SK-N-MC (cell line): ENCODE data around the gene ENO2.

Experiments
- DNase-seq: peaks from one replicate; pipeline ENCODE4 v3.0.0-alpha.2; 2011; ENCODE audit warnings: low read depth, low spot score
- H3K27ac ChIP-seq: fragments of 200-600 bp; sonication (generic); 2 replicates; pipeline ENCODE4 v1.5.1; 2016; ENCODE audit warnings: mixed run types
- H3K36me3 ChIP-seq: fragments of 200-600 bp; sonication (generic); 2 replicates; pipeline ENCODE4 v1.6.1; 2017; ENCODE audit warnings: antibody characterized with exemption, low read length, mixed read lengths; ENCODE audit not compliant: insufficient read depth
- H3K4me3 ChIP-seq: fragments of 200-600 bp; sonication (generic); 2 replicates; pipeline ENCODE4 v1.5.1; 2016
- H3K9ac ChIP-seq: fragments of 200-600 bp; sonication (generic); 2 replicates; pipeline ENCODE4 v1.8.0; 2017; ENCODE audit warnings: mixed run types, mixed read lengths; ENCODE audit not compliant: insufficient read length
- H3K9me3 ChIP-seq: fragments of 200-600 bp; sonication (generic); 2 replicates; pipeline ENCODE4 v1.6.1; 2017; ENCODE audit warnings: low read depth, mild to moderate bottlenecking, antibody characterized with exemption, low read length, moderate library complexity, mixed read lengths
- EZH2 ChIP-seq: fragments of 200-600 bp; sonication (generic); IDR thresholded peaks from one replicate; pipeline ENCODE4 v1.6.1; 2017; ENCODE audit warnings: antibody characterized with exemption
- FOXP2 ChIP-seq: optimal IDR thresholded peaks from 2 replicates; pipeline ENCODE3; 2011; ENCODE audit warnings: mild to moderate bottlenecking, moderate library complexity; ENCODE audit not compliant: insufficient read depth; ENCODE audit errors: extremely low read length, control extremely low read depth
- POLR2AphosphoS5 ChIP-seq: IDR thresholded peaks from 2 replicates; pipeline ENCODE4 v1.6.1; 2012; ENCODE audit warnings: mild to moderate bottlenecking, low read depth, low read length, borderline replicate concordance

Gene ENO2

DNA sequence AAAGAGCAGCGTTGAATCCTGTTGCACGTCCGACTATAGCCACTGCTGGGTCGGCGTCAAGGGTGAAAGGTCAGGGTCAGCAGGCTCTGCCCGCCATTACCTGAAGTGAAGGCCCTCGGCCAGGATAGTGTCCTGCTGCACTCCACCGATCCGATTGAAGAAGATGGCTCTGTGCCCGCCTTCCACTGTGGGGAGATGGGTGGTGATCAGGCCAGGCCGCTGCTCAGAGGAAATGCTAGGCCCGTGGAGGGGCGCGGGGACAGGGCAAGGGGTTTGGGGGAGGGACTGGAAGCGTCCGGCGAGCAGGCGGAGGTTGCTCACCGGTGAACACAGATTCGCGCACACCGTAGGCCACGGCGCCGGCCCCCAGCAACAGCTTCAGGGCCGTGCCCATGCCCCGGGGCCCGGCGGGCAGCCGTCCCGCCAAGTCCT is 55.7 kb downstream of the ENO2 start:
- peak overlapping the region; percentile 98 for H3K9ac ChIP-seq
- TF ChIP-seq FOXP2 (no peak), POLR2AphosphoS5 (no peak), EZH2 (no peak)
- H3K36me3 ChIP-seq: peaks cover 70% of the 10 kb centered on the region
- no peak for DNase-seq
- H3K27ac ChIP-seq: peak overlapping the region; percentile 56
- H3K4me3 ChIP-seq: peak overlapping the region; percentile 100
- H3K9me3 ChIP-seq: no peaks in the 10 kb centered on the region
